ENCODE measurements around the gene WDFY2. TPM values are rescaled to one million over a fixed set of nuclear protein-coding genes. Genes with fewer than 3 reads are reported as not detected.
A peak's percentile ranks its signal among the peaks of the same experiment; 100 is the strongest.

Gene WDFY2
- total RNA-seq, 1 donor from 2014 or later = 20.7 TPM

DNA sequence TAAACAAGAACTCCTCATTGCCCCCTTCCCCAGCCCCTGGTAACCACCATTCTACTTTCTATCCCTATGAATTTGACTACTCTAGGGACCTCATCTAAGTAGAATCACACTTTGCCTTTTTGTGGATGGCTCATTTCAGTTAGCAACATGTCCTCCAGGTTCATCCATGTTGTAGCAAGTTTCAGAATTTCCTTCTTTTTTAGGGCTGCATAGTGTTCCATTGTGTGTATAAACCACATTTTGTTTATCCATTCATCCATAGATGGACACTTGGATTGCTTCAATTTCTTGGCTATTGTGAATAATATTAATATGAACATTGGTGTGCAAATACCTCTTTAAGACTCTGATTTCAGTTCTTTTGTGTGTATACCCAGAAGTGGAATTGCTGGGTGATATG is 224.5 kb downstream of the WDFY2 start:
- no peaks in the 10 kb centered on the region for H3K27me3 Mint-ChIP-seq (ENCODE audit: low read depth)
- H3K9me3 Mint-ChIP-seq = no peaks in the 10 kb centered on the region
- no peak overlapping the region for H3K27ac Mint-ChIP-seq (ENCODE audit: unreplicated experiment)
- H3K4me3 Mint-ChIP-seq = peak overlapping the region; percentile 4
- TF ChIP-seq, protein P1, sequence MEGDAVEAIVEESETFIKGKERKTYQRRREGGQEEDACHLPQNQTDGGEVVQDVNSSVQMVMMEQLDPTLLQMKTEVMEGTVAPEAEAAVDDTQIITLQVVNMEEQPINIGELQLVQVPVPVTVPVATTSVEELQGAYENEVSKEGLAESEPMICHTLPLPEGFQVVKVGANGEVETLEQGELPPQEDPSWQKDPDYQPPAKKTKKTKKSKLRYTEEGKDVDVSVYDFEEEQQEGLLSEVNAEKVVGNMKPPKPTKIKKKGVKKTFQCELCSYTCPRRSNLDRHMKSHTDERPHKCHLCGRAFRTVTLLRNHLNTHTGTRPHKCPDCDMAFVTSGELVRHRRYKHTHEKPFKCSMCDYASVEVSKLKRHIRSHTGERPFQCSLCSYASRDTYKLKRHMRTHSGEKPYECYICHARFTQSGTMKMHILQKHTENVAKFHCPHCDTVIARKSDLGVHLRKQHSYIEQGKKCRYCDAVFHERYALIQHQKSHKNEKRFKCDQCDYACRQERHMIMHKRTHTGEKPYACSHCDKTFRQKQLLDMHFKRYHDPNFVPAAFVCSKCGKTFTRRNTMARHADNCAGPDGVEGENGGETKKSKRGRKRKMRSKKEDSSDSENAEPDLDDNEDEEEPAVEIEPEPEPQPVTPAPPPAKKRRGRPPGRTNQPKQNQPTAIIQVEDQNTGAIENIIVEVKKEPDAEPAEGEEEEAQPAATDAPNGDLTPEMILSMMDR (conservative IDR thresholded peaks at IDR 0.05) = no peak
- DNase-seq (ENCODE audit: low read depth, low spot score) = no peak
- peaks cover 26% of the 10 kb centered on the region for H3K4me1 Mint-ChIP-seq
- H3K36me3 Mint-ChIP-seq (ENCODE audit: low read depth) = no peaks in the 10 kb centered on the region

DNA sequence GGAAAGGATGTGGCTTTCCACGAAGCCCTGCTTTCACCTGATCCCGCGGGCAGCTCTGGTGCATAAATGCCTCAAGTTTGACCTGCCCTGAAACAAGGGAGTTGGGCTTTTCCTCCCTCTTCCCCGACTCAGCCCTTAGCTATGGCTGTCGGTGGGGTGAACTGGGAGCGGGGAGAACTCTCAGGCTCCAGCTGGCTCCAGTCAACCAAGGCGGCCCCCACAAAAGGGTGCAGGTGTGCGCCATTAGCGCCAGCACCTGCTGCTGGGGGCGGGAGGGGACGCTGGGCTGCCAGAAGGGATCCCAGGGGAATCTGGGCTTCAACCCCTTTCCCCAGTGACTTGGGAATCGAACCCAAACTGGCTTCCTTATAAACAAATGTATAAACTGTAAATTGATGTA is 226.8 kb downstream of the WDFY2 start:
- no peak for DNase-seq (ENCODE audit: low read depth, low spot score)
- no peaks in the 10 kb centered on the region for H3K36me3 Mint-ChIP-seq (ENCODE audit: low read depth)
- no peaks in the 10 kb centered on the region for H3K9me3 Mint-ChIP-seq
- H3K4me3 Mint-ChIP-seq = no peak overlapping the region
- H3K4me1 Mint-ChIP-seq = peaks cover 13% of the 10 kb centered on the region
- no peak overlapping the region for H3K27ac Mint-ChIP-seq (ENCODE audit: unreplicated experiment)
- H3K27me3 Mint-ChIP-seq (ENCODE audit: low read depth) = no peaks in the 10 kb centered on the region
- TF ChIP-seq, protein P1 (conservative IDR thresholded peaks at IDR 0.05) = no peak

GRCh38 chr13:51811920-51812451 is 227.7 kb downstream of the WDFY2 start:
- TF ChIP-seq, protein P1 (conservative IDR thresholded peaks at IDR 0.05) = no peak
- no peaks in the 10 kb centered on the region for H3K36me3 Mint-ChIP-seq (ENCODE audit: low read depth)
- H3K4me1 Mint-ChIP-seq = peaks cover 6% of the 10 kb centered on the region
- peaks cover 3% of the 10 kb centered on the region for H3K27me3 Mint-ChIP-seq (ENCODE audit: low read depth)
- no peak for DNase-seq (ENCODE audit: low read depth, low spot score)
- no peak overlapping the region for H3K27ac Mint-ChIP-seq (ENCODE audit: unreplicated experiment)
- H3K9me3 Mint-ChIP-seq = no peaks in the 10 kb centered on the region
- no peak overlapping the region for H3K4me3 Mint-ChIP-seq

DNA sequence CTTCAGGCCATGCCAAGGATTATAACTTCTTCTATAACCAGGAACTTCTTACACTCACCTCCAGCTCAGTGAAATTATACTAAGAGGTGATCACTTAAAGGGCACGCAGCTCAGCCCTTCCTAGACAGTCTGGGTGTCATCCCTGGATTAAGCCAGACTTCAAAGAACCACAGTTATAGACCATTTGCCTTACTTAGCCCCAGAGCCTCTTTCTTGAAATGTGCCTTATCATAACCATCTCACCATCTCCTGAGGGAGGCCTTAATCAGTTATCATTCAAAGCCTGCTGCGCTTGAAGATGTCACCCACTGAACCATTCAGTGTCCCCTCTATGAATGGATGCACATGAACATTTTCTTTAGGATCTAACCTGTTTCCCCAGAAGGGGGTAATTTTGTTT is 229.8 kb downstream of the WDFY2 start:
- Mint-ChIP-seq H3K9me3 (no peaks in the 10 kb centered on the region), H3K27me3 (ENCODE audit: low read depth) (peaks cover 9% of the 10 kb centered on the region), H3K4me1 (peaks cover 6% of the 10 kb centered on the region), H3K36me3 (ENCODE audit: low read depth) (no peaks in the 10 kb centered on the region), H3K4me3 (no peak overlapping the region), H3K27ac (ENCODE audit: unreplicated experiment) (no peak overlapping the region)
- no peak for DNase-seq (ENCODE audit: low read depth, low spot score)
- TF ChIP-seq, protein P1 (conservative IDR thresholded peaks at IDR 0.05) = no peak

DNA sequence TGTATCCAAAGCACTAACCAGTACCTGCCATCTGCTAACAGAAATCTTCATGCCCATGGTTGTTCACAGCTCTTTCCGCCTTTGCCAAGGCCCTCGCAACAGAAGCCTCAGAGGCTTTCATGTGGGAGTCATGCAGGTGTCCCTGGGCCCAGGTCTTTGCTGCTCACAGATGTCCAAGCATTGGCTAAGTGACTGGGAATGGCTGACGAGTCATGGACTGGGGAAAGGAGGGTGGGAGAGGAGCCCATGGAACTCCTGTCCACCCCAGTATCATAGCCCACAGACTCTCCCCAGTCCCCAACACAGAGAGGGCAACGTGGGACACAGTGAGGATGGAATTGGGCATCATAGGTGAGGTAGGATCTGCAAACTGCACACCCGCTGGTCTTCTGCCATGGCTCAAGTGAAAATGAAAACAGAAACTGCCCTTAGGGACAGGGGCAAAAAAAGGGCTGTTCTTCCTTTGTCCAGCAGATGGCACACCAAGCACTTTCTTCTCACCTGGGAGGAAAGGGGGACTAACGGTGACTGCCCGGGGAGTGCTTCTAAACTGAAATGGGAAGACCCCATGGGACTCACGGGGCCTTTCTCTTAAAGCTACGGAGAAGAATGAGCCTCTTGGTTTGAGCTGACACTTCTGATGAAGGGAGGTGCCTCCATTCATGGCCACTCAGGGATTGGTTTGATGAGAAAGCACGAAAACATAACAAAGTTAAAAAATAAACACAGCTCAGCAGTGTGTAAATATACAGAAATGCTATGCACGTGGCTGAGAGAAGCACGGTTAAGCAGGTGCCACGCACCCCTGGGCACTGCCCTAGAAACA is 230.8 kb downstream of the WDFY2 start:
- Mint-ChIP-seq H3K27me3 (ENCODE audit: low read depth) (peaks cover 9% of the 10 kb centered on the region), H3K27ac (ENCODE audit: unreplicated experiment) (no peak overlapping the region), H3K9me3 (no peaks in the 10 kb centered on the region), H3K36me3 (ENCODE audit: low read depth) (no peaks in the 10 kb centered on the region), H3K4me1 (peaks cover 6% of the 10 kb centered on the region), H3K4me3 (no peak overlapping the region)
- TF ChIP-seq, protein P1 (conservative IDR thresholded peaks at IDR 0.05) = peak; percentile 83
- peak; percentile 67 for DNase-seq (ENCODE audit: low read depth, low spot score)
